Parathyroid adenoma (tissue), 2 donors: Measurements from ENCODE around the gene VCL.

ENCODE experiments used
- H2AFZ ChIP-seq: fragments of 300-600 bp; sonication (generic); one replicate; pipeline ENCODE4 v1.7.0; 2017; ENCODE audit warnings: antibody characterized with exemption, mild to moderate bottlenecking
- H3K27ac ChIP-seq: fragments of 300-600 bp; sonication (generic); one replicate; pipeline ENCODE4 v1.7.0; 2017
- H3K27me3 ChIP-seq: fragments of 300-600 bp; sonication (generic); one replicate; pipeline ENCODE4 v1.7.0; 2017; ENCODE audit warnings: low read length; ENCODE audit not compliant: control insufficient read depth, insufficient read depth
- H3K36me3 ChIP-seq: fragments of 300-600 bp; sonication (generic); one replicate; pipeline ENCODE4 v1.7.0; 2017; ENCODE audit warnings: low read length; ENCODE audit not compliant: control insufficient read depth, insufficient read depth
- H3K4me1 ChIP-seq: fragments of 300-600 bp; sonication (generic); one replicate; pipeline ENCODE4 v1.7.0; 2017; ENCODE audit warnings: control low read depth
- H3K4me2 ChIP-seq: fragments of 300-600 bp; sonication (generic); one replicate; pipeline ENCODE4 v1.7.0; 2017; ENCODE audit warnings: low read length
- H3K4me3 ChIP-seq: fragments of 300-600 bp; sonication (generic); one replicate; pipeline ENCODE4 v1.7.0; 2017; ENCODE audit warnings: low read depth, low read length
- H3K79me2 ChIP-seq: fragments of 300-600 bp; sonication (generic); one replicate; pipeline ENCODE4 v1.7.0; 2017; ENCODE audit warnings: control low read depth
- H3K9ac ChIP-seq: fragments of 300-600 bp; sonication (generic); one replicate; pipeline ENCODE4 v1.7.0; 2017; ENCODE audit warnings: mild to moderate bottlenecking
- H3K9me3 ChIP-seq: fragments of 300-600 bp; sonication (generic); one replicate; pipeline ENCODE4 v1.7.0; 2017; ENCODE audit warnings: low read length; ENCODE audit not compliant: control insufficient read depth
- CTCF ChIP-seq: fragments of 300-600 bp; sonication (generic); IDR thresholded peaks from one replicate; pipeline ENCODE4 v1.7.0; 2017; ENCODE audit warnings: antibody characterized with exemption, mild to moderate bottlenecking
- donor health status: primary hyperparathyroidism.

The VCL gene

GRCh38 chr10:73989594-73990150 lies 8.2 kb upstream of the VCL start:
- no peaks in the 10 kb centered on the region for H3K9me3 ChIP-seq
- H3K4me2 ChIP-seq = no peak overlapping the region

GRCh38 chr10:73991203-73991883 lies 6.6 kb upstream of the VCL start:
- no peaks in the 10 kb centered on the region for H3K79me2 ChIP-seq

More at GRCh38 chr10:73989594-73990150, 8.2 kb upstream of the VCL start:
- Histone ChIP-seq H3K36me3 (no peaks in the 10 kb centered on the region), H3K4me1 (no peaks in the 10 kb centered on the region), H3K4me3 (no peak overlapping the region), H3K27me3 (no peaks in the 10 kb centered on the region), H3K79me2 (no peaks in the 10 kb centered on the region), H3K9ac (no peak overlapping the region), H2AFZ (no peak overlapping the region), H3K27ac (no peak overlapping the region)
- TF ChIP-seq CTCF = no peak

GRCh38 chr10:73991884-73992245 lies 6.1 kb upstream of the VCL start:
- Histone ChIP-seq H3K4me3 (no peak overlapping the region), H3K4me2 (no peak overlapping the region), H3K27me3 (no peaks in the 10 kb centered on the region), H3K9me3 (no peaks in the 10 kb centered on the region), H2AFZ (no peak overlapping the region), H3K27ac (no peak overlapping the region), H3K4me1 (no peaks in the 10 kb centered on the region), H3K9ac (no peak overlapping the region), H3K36me3 (no peaks in the 10 kb centered on the region), H3K79me2 (no peaks in the 10 kb centered on the region)
- no peak for TF ChIP-seq CTCF

More at GRCh38 chr10:73991203-73991883, 6.6 kb upstream of the VCL start:
- no peak overlapping the region for H2AFZ ChIP-seq
- no peaks in the 10 kb centered on the region for H3K36me3 ChIP-seq
- H3K4me2 ChIP-seq = no peak overlapping the region
- no peaks in the 10 kb centered on the region for H3K27me3 ChIP-seq
- no peak overlapping the region for H3K27ac ChIP-seq
- no peaks in the 10 kb centered on the region for H3K9me3 ChIP-seq
- H3K4me3 ChIP-seq = no peak overlapping the region
- no peak overlapping the region for H3K9ac ChIP-seq
- TF ChIP-seq CTCF = no peak
- H3K4me1 ChIP-seq = no peaks in the 10 kb centered on the region

- Histone ChIP-seq H3K4me3 (no peak overlapping the region), H3K27ac (no peak overlapping the region), H3K79me2 (no peaks in the 10 kb centered on the region)
Observed at GRCh38 chr10:73992899-73993788, 4.8 kb upstream of the VCL start.

More at GRCh38 chr10:73992899-73993788, 4.8 kb upstream of the VCL start:
- Histone ChIP-seq H3K36me3 (no peaks in the 10 kb centered on the region), H3K27me3 (no peaks in the 10 kb centered on the region), H3K4me1 (no peaks in the 10 kb centered on the region), H3K9ac (no peak overlapping the region), H2AFZ (no peak overlapping the region), H3K9me3 (no peaks in the 10 kb centered on the region), H3K4me2 (no peak overlapping the region)
- no peak for TF ChIP-seq CTCF
